Eye (tissue), 1 donor: Measurements from ENCODE around the gene DOCK11.

Source experiments
- DNase-seq: peaks from one replicate; pipeline ENCODE4 v3.0.0-alpha.2; 2015

DOCK11 gene

DNA sequence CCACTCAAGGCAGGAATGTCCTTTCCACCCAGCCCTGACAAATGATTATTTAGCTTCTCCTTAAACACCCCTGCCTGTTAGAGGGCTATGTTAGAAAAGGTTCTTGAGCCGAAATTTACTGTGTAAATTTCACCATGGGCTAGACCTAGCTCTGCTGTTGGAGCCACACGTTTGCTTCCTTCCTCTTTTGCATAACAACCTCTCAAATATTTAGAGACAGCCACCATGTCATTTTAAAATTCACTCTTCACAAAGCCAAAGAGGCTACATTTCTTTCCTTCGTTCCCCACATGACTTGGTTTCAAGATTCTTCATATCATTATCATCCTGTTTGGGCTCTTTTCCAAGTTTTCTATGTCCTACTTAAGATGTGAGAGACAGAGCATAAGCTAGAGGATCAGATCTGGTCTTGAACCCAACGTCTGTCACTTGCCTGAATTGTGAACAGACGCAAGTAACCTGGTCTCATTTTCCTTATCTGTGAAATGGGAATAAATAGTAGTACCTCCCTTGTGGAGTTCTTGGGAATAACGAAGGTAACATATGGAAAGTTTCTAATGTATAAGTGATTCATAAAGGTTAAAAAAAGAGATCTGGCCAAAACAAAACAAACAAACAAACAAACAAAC is 6.7 kb downstream of the DOCK11 start:
- DNase-seq: no peak

DNA sequence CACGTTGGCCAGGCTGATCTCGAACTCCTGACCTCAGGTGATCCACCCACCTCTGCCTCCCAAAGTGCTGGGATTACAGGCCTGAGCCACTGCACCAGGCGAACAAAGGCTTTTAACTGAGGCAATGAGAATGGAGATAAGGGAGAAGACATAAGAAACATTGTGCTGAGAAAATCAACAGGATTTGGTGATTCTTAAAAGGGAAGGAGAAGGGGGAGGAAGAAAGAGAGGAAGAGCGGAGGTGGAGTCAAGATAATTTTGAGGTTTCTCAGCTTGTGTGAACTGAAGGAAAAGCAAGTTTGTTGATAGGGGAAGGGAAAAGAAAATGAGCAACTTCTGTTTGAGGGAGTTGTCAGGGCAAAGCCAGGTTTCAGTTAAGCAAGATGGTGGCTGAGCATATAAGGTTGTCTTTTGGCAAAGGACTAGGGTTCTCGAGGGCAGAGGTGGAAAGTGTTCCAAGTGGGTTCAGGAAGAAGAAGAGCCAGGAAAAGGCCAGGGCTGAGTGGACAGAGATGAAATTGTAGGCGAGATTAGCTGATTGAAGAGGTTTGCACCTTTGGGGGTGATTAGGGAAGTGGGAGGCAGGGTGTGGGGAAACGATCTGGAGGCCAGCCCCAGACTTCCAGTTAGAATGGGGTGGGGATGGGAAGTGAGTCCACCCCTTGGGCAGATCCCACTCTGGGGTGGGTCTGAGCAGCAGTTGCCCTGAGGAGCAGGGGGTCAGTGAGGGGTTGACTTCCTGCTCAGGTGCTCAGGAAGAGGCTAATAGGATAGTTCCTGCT is 7.8 kb downstream of the DOCK11 start:
- no peak for DNase-seq

- no peak for DNase-seq
These were observed 9.0 kb downstream of the DOCK11 start for GRCh38 chrX:118504581-118504980.

GRCh38 chrX:118506805-118507480 is 11.3 kb downstream of the DOCK11 start:
- no peak for DNase-seq

DNA sequence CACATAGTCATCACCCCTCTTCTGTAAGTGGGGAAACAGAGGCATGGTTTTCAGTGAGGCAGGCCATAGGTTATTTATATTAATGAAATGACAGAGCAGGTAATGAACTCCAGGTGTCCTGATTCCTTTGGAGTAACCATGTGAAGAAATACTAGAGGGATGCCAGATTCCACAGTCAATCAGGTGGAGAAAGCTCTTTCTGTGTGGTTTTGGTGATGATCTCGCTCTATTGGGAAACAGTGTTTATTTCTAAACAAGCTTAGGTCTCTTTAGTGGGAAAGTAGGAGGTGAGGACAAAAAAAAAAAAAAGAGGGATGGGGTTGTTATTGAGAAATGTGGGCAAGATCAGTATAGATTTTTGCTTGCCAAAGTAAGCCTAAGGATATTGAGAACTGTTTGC is 12.2 kb downstream of the DOCK11 start:
- DNase-seq: no peak

DNA sequence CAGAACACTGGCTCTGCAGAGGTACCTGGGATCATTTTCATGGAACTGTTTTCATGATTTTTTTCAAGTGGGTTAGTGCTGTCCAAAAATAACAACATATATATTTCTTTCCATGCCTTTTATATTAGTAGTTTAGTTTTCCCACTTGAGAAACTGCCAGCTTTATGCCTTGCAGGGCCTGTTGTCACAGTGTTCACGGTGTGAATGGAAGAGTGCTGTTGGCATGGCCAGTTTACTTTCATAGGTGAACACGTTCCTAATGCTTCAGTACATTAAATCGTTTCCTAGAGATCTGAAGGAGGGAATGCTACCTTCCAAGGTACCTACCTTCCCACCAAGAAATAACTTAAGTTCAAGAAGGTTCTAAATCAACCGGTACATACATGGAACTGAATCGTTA is 12.6 kb downstream of the DOCK11 start:
- no peak for DNase-seq

DNA sequence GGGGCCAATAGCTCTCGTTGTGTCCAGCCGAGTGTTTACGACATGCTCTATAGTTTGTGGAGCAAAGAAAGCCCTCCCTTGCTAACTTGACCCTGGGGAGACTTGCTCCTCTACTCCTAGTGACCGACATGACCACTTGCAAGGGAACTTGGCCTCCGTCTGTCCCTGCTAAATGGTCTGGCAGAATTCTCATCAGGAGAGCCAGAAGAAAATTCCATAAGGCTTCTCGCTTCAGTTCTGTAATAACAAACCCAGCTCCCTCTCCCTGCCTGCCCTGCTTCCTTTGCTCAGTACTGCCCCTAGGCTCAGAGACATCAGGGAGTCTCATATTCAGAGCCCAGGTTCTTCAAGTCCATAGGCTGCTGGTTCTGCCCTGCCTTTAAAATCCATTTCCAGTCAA is 13.0 kb downstream of the DOCK11 start:
- DNase-seq: no peak

- DNase-seq: no peak
These were observed 14.5 kb downstream of the DOCK11 start for GRCh38 chrX:118510111-118510510.

DNA sequence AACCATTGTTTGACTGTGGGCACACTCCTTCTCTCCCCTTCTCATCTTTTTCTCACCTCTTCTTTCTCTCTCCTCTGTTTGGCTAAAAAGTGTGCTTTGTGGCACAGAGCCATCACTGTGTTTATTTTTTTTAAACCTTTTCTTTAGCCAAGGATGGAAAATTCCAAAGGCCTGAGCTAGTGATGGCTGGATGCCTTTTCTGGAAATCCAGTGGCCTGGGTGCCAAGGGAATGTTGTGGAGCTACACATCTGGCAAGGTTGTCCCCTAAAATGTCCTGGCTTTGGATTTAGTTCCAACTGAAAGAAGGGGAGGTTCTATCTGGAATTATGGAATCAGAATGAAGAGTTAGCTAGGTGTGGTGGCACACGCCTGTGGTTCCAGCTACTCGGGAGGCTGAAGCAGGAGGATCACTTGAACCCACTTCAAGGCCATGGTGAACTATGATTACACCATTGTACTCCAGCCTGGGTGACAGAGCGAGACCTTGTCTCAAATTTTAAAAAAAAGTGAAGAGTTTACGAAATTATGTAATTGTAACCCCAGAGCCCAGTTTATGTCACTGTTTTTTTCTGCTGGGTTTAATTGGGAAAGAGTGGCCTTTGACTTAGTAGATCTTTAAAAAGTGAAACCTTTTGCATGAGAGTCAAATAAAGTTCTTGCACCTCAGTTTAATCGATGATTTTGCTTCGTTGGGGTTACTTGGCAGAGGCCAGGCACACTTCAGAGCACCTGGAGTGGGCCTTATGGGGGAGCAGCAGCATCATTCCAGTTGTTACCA is 17.7 kb downstream of the DOCK11 start:
- DNase-seq: no peak

DNA sequence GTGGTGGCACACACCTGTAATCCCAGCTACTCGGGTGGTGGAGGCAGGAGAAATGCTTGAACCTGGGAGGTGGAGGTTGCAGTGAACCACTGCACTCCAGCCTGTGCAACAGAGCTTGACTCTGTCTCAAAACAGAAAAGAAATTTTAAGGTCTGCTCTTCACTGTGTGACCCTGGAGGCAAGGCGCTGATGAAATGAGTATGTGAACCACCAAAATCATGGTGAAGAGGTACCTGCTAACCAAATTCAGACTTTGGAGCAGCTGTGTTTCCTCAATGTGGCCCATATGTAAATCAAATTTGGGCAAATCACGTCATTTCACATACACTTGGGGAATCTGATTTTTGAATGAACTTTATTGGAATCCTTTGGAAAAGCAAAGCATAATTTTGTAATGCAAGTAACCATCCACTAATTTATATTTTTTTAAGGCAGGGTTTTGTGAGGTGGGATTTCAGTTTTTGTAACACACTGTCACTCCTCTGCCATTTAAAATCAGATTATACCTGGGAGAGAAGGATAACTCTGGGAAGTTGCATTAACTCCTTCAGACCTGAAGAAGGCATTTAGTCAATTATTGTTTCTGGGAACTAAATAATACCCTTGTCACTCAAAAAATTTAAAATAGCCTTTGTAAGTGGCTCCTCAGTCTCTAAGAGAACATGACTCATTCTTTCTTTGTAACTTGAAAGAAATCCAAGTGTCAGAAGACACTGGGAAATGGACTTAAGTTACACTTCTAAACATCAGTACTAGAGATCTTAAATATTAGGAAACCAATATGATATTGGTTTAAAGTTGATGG is 24.0 kb downstream of the DOCK11 start:
- DNase-seq: no peak

GRCh38 chrX:118520216-118521206 is 24.9 kb downstream of the DOCK11 start:
- peak; percentile 42 for DNase-seq

GRCh38 chrX:118521435-118521834 is 25.8 kb downstream of the DOCK11 start:
- DNase-seq: no peak

GRCh38 chrX:118522230-118522926 is 26.8 kb downstream of the DOCK11 start:
- DNase-seq: no peak

DNA sequence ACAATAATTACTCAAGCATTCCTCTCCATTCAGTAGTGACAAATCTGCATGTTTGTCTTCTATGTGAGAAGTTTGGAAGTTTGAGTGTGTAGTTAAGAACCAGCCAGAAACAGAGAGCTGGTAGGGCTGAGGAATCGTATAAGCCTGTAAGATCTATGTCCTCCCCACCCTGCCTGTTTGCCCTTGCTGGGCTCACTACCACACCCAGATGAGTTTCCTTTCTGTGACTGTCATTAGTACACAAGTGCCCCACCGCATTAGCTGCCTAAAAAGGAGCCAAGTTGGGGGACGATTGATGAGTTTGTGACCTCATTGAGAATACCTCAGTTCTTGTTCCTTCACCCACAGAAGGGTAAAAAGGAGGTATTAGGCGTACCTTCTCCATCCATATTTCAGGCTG is 28.3 kb downstream of the DOCK11 start:
- DNase-seq: no peak

GRCh38 chrX:118524344-118524743 is 28.7 kb downstream of the DOCK11 start:
- DNase-seq: no peak

DNA sequence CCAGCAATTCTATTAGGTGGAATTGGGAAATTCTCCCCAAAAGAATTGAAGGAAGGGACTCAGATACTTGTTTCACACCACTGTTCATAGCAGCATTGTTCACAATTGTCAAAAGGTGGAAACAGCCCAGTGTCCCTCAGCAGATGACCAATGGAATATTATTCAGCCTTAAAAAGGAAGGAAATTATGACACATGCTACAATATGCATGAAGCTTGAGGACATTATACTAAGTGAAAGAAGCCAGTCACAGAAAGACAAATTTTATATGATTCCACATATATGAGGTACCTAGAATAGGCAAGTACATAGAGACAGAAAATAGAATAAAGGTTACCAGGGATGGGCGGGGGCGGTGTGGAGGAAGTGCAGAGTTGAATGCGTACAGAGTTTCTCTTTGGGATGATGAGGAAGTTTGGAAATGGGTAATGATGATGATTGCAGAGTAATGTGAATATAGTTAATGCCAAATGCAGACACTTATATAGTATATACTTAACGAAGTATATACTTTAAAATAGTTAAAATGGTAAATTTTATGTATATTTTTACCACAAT is 29.6 kb downstream of the DOCK11 start:
- DNase-seq: no peak

- no peak for DNase-seq
These were observed 30.5 kb downstream of the DOCK11 start for GRCh38 chrX:118526149-118526548.

GRCh38 chrX:118528071-118528737 is 32.6 kb downstream of the DOCK11 start:
- DNase-seq: no peak

GRCh38 chrX:118530219-118530911 is 34.8 kb downstream of the DOCK11 start:
- DNase-seq: no peak
